Measurements from ENCODE around the gene CCDC177.
"Not testable (repeated sequence)": the region's sequence is repeated elsewhere in the genome, so short reads cannot be mapped to it uniquely, and the experiment has no call there.

The CCDC177 gene

DNA sequence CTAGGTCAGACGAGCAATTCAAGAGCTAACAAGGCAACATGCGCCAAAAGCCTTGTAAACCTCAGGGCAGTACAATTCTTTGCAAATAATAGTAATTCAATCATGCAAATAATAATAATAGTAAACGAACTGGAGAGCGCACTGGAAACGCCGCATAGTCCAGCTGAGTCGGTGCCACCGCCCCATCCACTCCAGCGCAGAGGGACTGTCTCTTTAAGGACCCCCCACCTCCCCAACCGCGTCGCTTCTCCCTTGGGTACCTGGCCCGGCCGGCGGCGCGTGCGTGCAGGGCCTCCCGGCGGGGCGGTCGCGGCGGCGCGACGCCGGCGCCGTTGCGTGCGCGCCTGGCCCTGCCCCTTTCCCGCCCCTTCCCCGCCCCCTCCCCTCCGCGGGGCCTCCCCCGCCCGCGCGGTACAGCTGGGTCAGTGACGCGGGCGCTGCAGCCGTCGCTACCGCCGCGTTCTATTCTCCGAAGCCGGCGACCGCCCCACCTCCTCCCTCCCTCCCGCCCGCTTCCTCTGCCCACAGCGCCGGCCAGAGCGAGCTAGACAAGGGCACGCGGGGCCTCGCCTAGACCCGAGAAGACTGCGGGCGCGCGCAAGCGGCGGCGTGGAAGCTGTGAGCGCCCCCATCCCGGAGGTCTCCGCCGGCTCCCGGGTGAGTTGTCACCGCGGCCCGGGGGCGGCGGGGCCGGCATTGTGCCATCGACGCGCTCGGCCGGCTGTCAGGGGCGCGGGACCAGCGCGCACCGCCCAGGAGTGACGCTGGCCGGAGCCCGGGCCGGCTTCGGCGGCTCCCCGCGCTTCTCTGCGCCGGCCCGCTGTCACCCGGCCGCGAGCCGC is 36.7 kb upstream of the CCDC177 start, which contains the start of gene SUSD6:
SUSD6 (plus strand) TSS at position 425 of the 842 bp plus-strand sequence. CDS start 46,997 bp downstream, outside the sequence.
- H3K4me3 ChIP-seq (ENCODE audit: low read depth, low read length) = peak within 1 kb of the TSS; percentile 64
- TF ChIP-seq, protein P1, sequence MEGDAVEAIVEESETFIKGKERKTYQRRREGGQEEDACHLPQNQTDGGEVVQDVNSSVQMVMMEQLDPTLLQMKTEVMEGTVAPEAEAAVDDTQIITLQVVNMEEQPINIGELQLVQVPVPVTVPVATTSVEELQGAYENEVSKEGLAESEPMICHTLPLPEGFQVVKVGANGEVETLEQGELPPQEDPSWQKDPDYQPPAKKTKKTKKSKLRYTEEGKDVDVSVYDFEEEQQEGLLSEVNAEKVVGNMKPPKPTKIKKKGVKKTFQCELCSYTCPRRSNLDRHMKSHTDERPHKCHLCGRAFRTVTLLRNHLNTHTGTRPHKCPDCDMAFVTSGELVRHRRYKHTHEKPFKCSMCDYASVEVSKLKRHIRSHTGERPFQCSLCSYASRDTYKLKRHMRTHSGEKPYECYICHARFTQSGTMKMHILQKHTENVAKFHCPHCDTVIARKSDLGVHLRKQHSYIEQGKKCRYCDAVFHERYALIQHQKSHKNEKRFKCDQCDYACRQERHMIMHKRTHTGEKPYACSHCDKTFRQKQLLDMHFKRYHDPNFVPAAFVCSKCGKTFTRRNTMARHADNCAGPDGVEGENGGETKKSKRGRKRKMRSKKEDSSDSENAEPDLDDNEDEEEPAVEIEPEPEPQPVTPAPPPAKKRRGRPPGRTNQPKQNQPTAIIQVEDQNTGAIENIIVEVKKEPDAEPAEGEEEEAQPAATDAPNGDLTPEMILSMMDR (IDR thresholded peaks at IDR 0.05; ENCODE audit: low read depth, low read length, missing control alignments) = no peak
- peak; percentile 55 for DNase-seq (ENCODE audit: low read depth)

DNA sequence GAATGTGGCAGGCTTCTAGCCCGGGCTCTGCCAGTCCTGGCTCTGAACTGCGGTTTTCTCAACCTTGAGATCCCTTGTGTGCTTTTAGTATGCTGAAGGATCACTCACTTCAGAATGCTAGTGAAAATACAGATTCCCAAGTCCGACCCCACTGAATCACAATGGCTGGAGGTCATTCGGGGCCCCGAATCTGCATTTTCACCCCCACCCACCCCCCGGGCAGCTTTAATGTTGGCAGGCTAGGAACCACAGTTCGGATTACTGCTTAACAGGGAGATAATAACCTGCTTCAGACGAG is 36.2 kb upstream of the CCDC177 start:
- DNase-seq (ENCODE audit: low read depth) = no peak

DNA sequence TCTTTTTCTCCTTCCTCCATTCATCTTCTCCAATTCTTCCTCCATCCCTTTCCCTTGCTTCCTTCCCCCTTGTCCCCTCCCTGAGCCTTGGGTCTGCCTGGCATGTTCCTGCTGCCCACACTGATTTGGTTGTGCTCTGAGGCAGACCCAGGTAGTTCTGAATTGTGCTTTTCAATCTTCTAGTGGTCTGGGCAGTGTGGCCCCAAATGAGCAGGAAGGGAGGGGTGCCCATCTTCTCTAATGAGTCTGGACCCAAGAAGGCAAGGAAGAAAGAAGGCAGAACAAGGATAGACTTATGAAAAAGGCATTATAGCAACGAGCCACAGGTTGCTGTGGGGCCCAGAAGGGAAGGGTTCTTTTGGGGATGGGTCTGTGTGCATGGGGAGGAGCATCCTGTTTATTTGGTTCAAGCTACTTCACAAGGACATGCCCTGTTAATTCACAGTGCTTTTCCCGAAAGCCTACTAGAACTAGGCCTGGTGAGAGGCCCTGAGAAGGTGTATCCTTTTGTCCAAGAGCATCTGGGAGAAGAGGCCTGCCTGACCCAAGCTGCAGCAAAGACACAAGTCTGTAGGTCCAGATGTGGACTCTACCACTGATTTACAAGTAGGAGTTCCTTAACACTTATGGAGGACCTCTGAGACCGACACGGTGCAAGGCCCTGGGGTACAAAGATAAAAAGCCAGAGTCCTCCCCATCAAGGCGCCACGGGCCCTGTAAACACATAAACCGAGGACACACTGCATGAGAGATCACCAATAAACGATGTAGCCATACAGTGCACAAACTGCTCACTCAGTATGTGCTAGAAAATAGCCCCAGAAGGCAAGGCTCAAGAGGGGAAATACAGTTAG is 35.6 kb upstream of the CCDC177 start:
- DNase-seq (ENCODE audit: low read depth) = no peak
- H3K4me3 ChIP-seq (ENCODE audit: low read depth, low read length) = peak overlapping the region; percentile 54
- TF ChIP-seq, protein P1 (IDR thresholded peaks at IDR 0.05; ENCODE audit: low read depth, low read length, missing control alignments) = no peak

More for the DNA sequence above, 36.2 kb upstream of the CCDC177 start:
- TF ChIP-seq, protein P1 (IDR thresholded peaks at IDR 0.05; ENCODE audit: low read depth, low read length, missing control alignments) = no peak
- H3K4me3 ChIP-seq (ENCODE audit: low read depth, low read length) = peak overlapping the region; percentile 54

DNA sequence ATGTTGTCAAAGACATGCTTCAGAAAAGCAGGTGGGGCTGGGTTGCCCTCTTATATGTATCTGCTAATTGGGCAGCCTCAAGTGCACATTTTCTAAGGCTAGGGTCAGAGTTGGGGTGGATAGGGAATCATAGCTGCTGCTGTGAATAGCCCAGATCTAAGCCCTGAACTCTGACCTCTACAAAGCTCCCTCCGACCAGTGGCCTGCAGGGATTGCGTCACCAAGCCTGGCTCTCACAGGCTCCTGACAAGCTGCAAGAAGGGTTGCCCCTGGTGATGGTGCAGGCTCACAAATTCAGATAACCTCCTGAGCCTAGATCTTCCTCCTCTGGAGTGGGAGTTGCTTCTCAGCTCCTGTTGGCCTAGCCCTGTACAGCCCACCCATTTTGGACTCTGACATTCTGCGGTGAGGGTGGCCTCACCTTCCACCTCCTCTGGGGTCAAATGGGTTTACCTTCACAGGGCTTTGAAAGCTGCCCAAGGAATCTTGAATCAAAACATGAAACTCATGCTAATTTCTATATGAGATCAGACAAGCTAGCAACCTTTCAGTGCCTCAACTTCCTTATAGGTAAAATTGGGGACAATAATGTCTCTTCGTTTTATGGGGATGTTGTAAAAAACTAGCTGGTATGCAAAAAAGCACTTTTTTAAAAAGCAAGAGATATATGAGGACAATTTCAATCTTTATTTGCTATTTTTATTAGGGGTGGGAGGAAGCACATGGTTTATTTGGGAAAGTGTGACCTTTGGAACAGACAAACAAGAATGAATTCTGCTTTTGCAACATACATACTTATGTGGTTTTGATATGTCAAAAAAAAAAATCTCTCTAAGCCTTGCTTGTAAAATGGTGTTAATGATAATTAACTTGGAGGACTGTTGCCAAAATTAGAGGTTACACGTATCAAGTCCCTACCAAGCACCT is 31.9 kb upstream of the CCDC177 start:
- TF ChIP-seq, protein P1 (IDR thresholded peaks at IDR 0.05; ENCODE audit: low read depth, low read length, missing control alignments) = no peak
- no peak overlapping the region for H3K4me3 ChIP-seq (ENCODE audit: low read depth, low read length)
- no peak for DNase-seq (ENCODE audit: low read depth)

DNA sequence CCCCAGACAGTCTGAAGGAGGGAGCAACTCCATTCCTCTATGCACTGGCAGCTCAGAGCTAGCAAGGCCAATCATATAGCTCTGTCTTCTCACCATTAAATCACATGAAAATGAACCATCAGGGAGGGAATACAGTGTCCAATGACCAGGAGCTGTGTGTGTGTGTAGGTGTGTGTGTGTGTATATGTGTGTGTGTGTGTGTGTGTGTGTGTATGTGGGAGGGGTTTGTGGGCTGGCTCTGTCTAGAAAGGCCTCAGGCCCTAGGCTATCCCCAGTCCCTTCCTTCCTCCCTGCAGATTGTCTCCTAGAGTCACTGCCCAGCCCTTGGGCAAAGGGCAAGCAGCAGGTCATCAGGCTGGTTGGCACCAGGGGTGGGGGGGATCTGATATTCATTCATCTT is 31.1 kb upstream of the CCDC177 start:
- H3K4me3 ChIP-seq (ENCODE audit: low read depth, low read length) = no peak overlapping the region
- no peak for DNase-seq (ENCODE audit: low read depth)
- TF ChIP-seq, protein P1 (IDR thresholded peaks at IDR 0.05; ENCODE audit: low read depth, low read length, missing control alignments) = no peak

DNA sequence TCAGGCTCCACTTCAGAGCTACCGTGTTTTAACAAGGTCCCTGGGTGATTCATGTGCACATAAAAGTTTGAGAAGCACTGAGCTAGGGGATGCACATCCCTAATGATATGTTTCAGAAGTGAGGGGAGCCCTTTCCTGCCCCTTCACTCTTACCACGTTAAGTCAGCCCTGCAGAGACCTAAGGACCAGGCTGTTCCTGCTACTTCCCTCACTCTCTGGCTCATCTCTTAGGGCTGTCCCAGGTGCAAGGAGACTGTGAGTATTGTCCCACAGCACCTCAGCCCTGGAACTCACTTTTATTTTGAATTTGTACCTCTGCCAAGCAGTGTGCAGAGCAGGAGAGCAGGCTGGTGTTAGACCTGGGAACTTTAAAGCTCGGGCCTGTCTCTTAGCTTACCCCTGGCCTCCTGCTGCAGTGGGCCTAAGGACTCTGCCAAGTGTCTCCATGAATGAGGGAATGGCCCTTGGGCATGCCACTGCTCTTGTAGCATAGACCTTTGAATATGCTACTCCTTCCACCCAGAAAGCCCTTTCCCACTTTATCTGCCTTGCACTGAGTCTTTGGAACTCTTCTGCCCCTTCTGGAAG is 25.7 kb upstream of the CCDC177 start:
- DNase-seq (ENCODE audit: low read depth) = no peak
- TF ChIP-seq, protein P1 (IDR thresholded peaks at IDR 0.05; ENCODE audit: low read depth, low read length, missing control alignments) = no peak
- no peak overlapping the region for H3K4me3 ChIP-seq (ENCODE audit: low read depth, low read length)

DNA sequence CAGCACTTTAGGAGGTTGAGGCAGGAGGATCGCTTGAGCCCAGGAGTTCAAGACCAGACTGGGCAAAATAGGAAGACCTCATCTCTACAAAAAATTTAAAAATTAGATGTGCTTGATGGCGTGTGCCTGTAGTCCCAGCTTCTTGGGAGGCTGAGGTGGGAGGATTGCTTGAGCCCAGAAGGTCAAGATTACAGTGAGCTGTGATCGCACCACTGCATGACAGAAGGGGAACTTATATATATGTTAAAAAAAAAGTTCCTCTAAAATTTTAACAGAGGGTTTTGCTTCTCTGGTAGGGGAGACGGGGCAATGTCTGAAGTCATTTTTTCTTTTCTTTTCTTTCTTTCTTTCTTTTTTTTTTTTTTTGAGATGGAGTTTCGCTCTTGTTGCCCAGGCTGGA is 24.8 kb upstream of the CCDC177 start:
- H3K4me3 ChIP-seq (ENCODE audit: low read depth, low read length); DNase-seq (ENCODE audit: low read depth): not testable (repeated sequence)
